ENCODE data around the gene EOGT.

EOGT gene

GRCh38 chr3:69011096-69011730, 2.3 kb downstream of the EOGT start:
- no peak for DNase-seq (ENCODE audit: low read depth)
- no peak for TF ChIP-seq CTCF (IDR thresholded peaks at IDR 0.05; ENCODE audit: control insufficient read depth, insufficient read depth, low read depth, low read length, missing control alignments)
- H3K4me3 ChIP-seq (ENCODE audit: control insufficient read depth, low read depth, low read length): no peak overlapping the region

GRCh38 chr3:69009559-69010410, 3.7 kb downstream of the EOGT start:
- H3K4me3 ChIP-seq (ENCODE audit: control insufficient read depth, low read depth, low read length): no peak overlapping the region
- no peak for TF ChIP-seq CTCF (IDR thresholded peaks at IDR 0.05; ENCODE audit: control insufficient read depth, insufficient read depth, low read depth, low read length, missing control alignments)
- DNase-seq (ENCODE audit: low read depth): peak; percentile 93

GRCh38 chr3:69008980-69009379, 4.5 kb downstream of the EOGT start:
- DNase-seq (ENCODE audit: low read depth): no peak
- no peak for TF ChIP-seq CTCF (IDR thresholded peaks at IDR 0.05; ENCODE audit: control insufficient read depth, insufficient read depth, low read depth, low read length, missing control alignments)
- no peak overlapping the region for H3K4me3 ChIP-seq (ENCODE audit: control insufficient read depth, low read depth, low read length)

- no peak for TF ChIP-seq CTCF (IDR thresholded peaks at IDR 0.05; ENCODE audit: control insufficient read depth, insufficient read depth, low read depth, low read length, missing control alignments)
- DNase-seq (ENCODE audit: low read depth): no peak
- H3K4me3 ChIP-seq (ENCODE audit: control insufficient read depth, low read depth, low read length): no peak overlapping the region
These were observed 7.5 kb downstream of the EOGT start for GRCh38 chr3:69005791-69006482.

GRCh38 chr3:69005071-69005790, 8.3 kb downstream of the EOGT start:
- TF ChIP-seq CTCF (IDR thresholded peaks at IDR 0.05; ENCODE audit: control insufficient read depth, insufficient read depth, low read depth, low read length, missing control alignments): no peak
- DNase-seq (ENCODE audit: low read depth): no peak
- no peak overlapping the region for H3K4me3 ChIP-seq (ENCODE audit: control insufficient read depth, low read depth, low read length)

GRCh38 chr3:69004138-69004537, 9.3 kb downstream of the EOGT start:
- TF ChIP-seq CTCF (IDR thresholded peaks at IDR 0.05; ENCODE audit: control insufficient read depth, insufficient read depth, low read depth, low read length, missing control alignments): no peak
- H3K4me3 ChIP-seq (ENCODE audit: control insufficient read depth, low read depth, low read length): no peak overlapping the region
- DNase-seq (ENCODE audit: low read depth): no peak
